ENCODE data around the gene ADCY4. TPM values are rescaled to one million over a fixed set of nuclear protein-coding genes. Genes with fewer than 3 reads are reported as not detected.

ADCY4 gene
- total RNA-seq, 1 experiment from 2014 or later, result 0.86 TPM

DNA sequence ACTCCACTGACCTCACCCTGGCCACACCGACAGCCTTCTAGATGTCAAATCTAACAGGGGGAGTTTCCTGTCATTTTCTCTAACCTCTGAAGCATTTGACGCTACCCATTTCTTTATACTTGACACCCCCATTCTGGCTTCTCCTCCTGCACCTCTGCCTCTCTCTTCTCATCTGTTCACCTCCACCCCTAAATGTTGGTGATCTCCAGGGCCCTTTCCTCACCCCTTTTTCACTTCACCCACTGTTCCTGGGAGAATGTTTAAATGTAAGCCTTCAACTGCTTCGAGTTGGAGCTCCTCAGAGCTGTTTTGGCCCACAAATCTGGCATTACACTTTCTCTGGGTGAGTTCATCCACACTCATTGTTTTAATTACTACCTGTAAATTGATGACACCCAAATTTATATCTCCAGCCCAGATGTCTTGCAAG, 63.0 kb downstream of the ADCY4 start:
- peak overlapping the region; percentile 94 for H3K9ac ChIP-seq (ENCODE audit: low read length)
- peak overlapping the region; percentile 98 for H3K4me2 ChIP-seq (ENCODE audit: low read length)
- no peak for DNase-seq (ENCODE audit: low read depth, low spot score)
- intact Hi-C loops (cut with micrococcal nuclease), result loop anchor here (1.0 kb wide), 1 partner anchor 30 kb away; the partner anchor contains the start of gene TINF2
- no peak overlapping the region for H2AFZ ChIP-seq (ENCODE audit: low read depth, low read length, poor library complexity, severe bottlenecking)
- TSS peak; percentile 70 for BruUV-seq (replicated peaks)
- H3K79me2 ChIP-seq (ENCODE audit: insufficient read depth, low read length), result peaks cover 4% of the 10 kb centered on the region; the same call in 1 of the 2 replicates
- H3K4me3 ChIP-seq (replicated peaks in 1 of 2; ENCODE audit: low read depth in 1 of 2, low read length in 2 of 2), result peak overlapping the region; percentile 79 to 92
- no peaks in the 10 kb centered on the region for H4K20me1 ChIP-seq (ENCODE audit: insufficient read depth)
- peaks cover 9 to 22% of the 10 kb centered on the region in 2 experiments; a peak in 3 of 4 replicates for H3K4me1 ChIP-seq (ENCODE audit: control insufficient read depth in 1 of 2, insufficient read depth in 2 of 2, low read length in 2 of 2)
- no peaks in the 10 kb centered on the region; a peak in 1 of 4 replicates for H3K36me3 ChIP-seq (ENCODE audit: control insufficient read depth in 1 of 2, insufficient read depth in 2 of 2, low read length in 2 of 2)
- no peak for ATAC-seq
- ChIA-PET CTCF (interaction anchor here (1.3 to 2.0 kb wide), 5 partner anchors 8 to 56 kb away, joined by 5 to 17 read pairs (median 9); partner anchors contain the start of genes CIDEB, MDP1 and TINF2), RAD21 (ENCODE audit: low non-redundant PET in 1 of 2, low total read pairs in 2 of 2, uncharacterized antibody in 2 of 2, unreplicated experiment in 2 of 2) (no interaction called here), POLR2A (interaction anchor here (0.6 to 2.7 kb wide), 8 partner anchors 8 to 164 kb away, joined by 3 to 20 read pairs (median 8); partner anchors contain the start of genes DHRS1, NOP9, TGM1 and TINF2)
- no peaks in the 10 kb centered on the region for H3K27me3 ChIP-seq (ENCODE audit: insufficient read depth, low read length)
- peak overlapping the region; percentile 86 for H3K27ac ChIP-seq (ENCODE audit: low read depth, low read length)
- H3K9me2 ChIP-seq (ENCODE audit: insufficient read depth), result no peaks in the 10 kb centered on the region
- TF ChIP-seq SIN3A (IDR thresholded peaks at IDR 0.05; ENCODE audit: low read depth) (no peak), FOSL1 (IDR thresholded peaks at IDR 0.05; ENCODE audit: low read depth) (no peak), SRF (IDR thresholded peaks at IDR 0.05; ENCODE audit: low read depth) (no peak), YY1 (IDR thresholded peaks at IDR 0.05; ENCODE audit: extremely low read depth, insufficient replicate concordance, low read depth, low read length) (no peak), EGR1 (IDR thresholded peaks at IDR 0.05; ENCODE audit: low read depth) (no peak), ELF1 (IDR thresholded peaks at IDR 0.05; ENCODE audit: borderline replicate concordance, low read depth) (no peak), EZH2phosphoT487 (IDR thresholded peaks at IDR 0.05; ENCODE audit: borderline replicate concordance) (no peak), JUND (IDR thresholded peaks at IDR 0.05) (no peak)
- TF ChIP-seq, protein P1, sequence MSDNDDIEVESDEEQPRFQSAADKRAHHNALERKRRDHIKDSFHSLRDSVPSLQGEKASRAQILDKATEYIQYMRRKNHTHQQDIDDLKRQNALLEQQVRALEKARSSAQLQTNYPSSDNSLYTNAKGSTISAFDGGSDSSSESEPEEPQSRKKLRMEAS (IDR thresholded peaks at IDR 0.05), result no peak
- TF ChIP-seq, protein P2, sequence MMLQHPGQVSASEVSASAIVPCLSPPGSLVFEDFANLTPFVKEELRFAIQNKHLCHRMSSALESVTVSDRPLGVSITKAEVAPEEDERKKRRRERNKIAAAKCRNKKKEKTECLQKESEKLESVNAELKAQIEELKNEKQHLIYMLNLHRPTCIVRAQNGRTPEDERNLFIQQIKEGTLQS (IDR thresholded peaks at IDR 0.05), result no peak
- TF ChIP-seq, protein P3, sequence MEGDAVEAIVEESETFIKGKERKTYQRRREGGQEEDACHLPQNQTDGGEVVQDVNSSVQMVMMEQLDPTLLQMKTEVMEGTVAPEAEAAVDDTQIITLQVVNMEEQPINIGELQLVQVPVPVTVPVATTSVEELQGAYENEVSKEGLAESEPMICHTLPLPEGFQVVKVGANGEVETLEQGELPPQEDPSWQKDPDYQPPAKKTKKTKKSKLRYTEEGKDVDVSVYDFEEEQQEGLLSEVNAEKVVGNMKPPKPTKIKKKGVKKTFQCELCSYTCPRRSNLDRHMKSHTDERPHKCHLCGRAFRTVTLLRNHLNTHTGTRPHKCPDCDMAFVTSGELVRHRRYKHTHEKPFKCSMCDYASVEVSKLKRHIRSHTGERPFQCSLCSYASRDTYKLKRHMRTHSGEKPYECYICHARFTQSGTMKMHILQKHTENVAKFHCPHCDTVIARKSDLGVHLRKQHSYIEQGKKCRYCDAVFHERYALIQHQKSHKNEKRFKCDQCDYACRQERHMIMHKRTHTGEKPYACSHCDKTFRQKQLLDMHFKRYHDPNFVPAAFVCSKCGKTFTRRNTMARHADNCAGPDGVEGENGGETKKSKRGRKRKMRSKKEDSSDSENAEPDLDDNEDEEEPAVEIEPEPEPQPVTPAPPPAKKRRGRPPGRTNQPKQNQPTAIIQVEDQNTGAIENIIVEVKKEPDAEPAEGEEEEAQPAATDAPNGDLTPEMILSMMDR (IDR thresholded peaks at IDR 0.05 in 2 of 3, conservative IDR thresholded peaks at IDR 0.05 in 1 of 3; ENCODE audit: borderline replicate concordance in 1 of 3, insufficient read depth in 1 of 3, low read depth in 2 of 3, low read length in 2 of 3), result no peak
- no peaks in the 10 kb centered on the region for H3K9me3 ChIP-seq (ENCODE audit: control insufficient read depth in 1 of 2, insufficient read depth in 1 of 2, low read depth in 1 of 2, low read length in 2 of 2)
